GM23338 (cell line): ENCODE results near the gene SKOR1.

Experiments used
- CTCF ChIP-seq, 2 experiments: fragments of 200-600 bp in 1 of 2; sonication (generic) in 1 of 2; conservative IDR thresholded peaks; 2 replicates each; pipeline versions ENCODE4 v1.5.1 to v1.6.1; 2016 to 2017; ENCODE audit warnings: antibody characterized with exemption in 2 of 2, low read depth in 2 of 2, mild to moderate bottlenecking in 2 of 2, moderate library complexity in 1 of 2
- EZH2 ChIP-seq: fragments of 200-600 bp; sonication (generic); IDR thresholded peaks from one replicate; pipeline ENCODE4 v1.8.0; 2017; ENCODE audit warnings: antibody characterized with exemption, mild to moderate bottlenecking, low read depth; ENCODE audit not compliant: unreplicated experiment
- EZH2phosphoT487 ChIP-seq: fragments of 200-600 bp; sonication (generic); IDR thresholded peaks from one replicate; pipeline ENCODE4 v1.8.1; 2018; ENCODE audit warnings: antibody characterized with exemption; ENCODE audit not compliant: unreplicated experiment
- JUNB ChIP-seq: IDR thresholded peaks from one replicate; pipeline ENCODE4 v1.6.1; 2016; ENCODE audit warnings: antibody characterized with exemption; ENCODE audit not compliant: unreplicated experiment
- POLR2AphosphoS5 ChIP-seq: IDR thresholded peaks from 2 replicates; pipeline ENCODE4 v1.6.1; 2016; ENCODE audit warnings: antibody characterized with exemption, low read depth
- REST ChIP-seq: IDR thresholded peaks from one replicate; pipeline ENCODE4 v1.6.1; 2018; ENCODE audit warnings: antibody characterized with exemption; ENCODE audit not compliant: unreplicated experiment

- TF ChIP-seq CTCF (conservative IDR thresholded peaks at IDR 0.05; ENCODE audit: low read depth in 2 of 2) (no peak), POLR2AphosphoS5 (no peak), EZH2phosphoT487 (no peak), EZH2 (no peak), REST (no peak), JUNB (no peak)
Measured at GRCh38 chr15:67854358-67854757, 29.0 kb downstream of the SKOR1 start.
